OCI-LY1 (cell line): ENCODE measurements around the gene ACHE.
A peak's percentile ranks its signal among the peaks of the same experiment; 100 is the strongest.

Source experiments
- H2AFZ ChIP-seq: fragments of 200-600 bp; sonication (generic), shearing (Covaris generic); 2 replicates; pipeline ENCODE4 v1.6.0; 2014; ENCODE audit warnings: antibody characterized with exemption, mild to moderate bottlenecking, low read length
- H3F3A ChIP-seq: fragments of 200-600 bp; sonication (generic), shearing (Covaris generic); 2 replicates; pipeline ENCODE4 v1.6.0; 2014; ENCODE audit warnings: mild to moderate bottlenecking, antibody characterized with exemption, low read length, moderate library complexity; ENCODE audit not compliant: insufficient read depth
- H3K27ac ChIP-seq: fragments of 200-600 bp; sonication (generic); 2 replicates; pipeline ENCODE4 v1.5.1; 2014; ENCODE audit warnings: low read length, mixed run types, mild to moderate bottlenecking, low read depth; ENCODE audit not compliant: poor library complexity, severe bottlenecking
- H3K27me3 ChIP-seq: fragments of 200-600 bp; sonication (generic); 2 replicates; pipeline ENCODE4 v1.6.0; 2014; ENCODE audit warnings: antibody characterized with exemption, mild to moderate bottlenecking, low read length, moderate library complexity; ENCODE audit not compliant: insufficient read depth
- H3K36me3 ChIP-seq: fragments of 200-600 bp; sonication (generic); 2 replicates; pipeline ENCODE4 v1.6.1; 2014; ENCODE audit warnings: mild to moderate bottlenecking, antibody characterized with exemption, low read length, moderate library complexity, mixed read lengths; ENCODE audit not compliant: insufficient read depth
- H3K4me1 ChIP-seq: fragments of 200-600 bp; sonication (generic); 2 replicates; pipeline ENCODE4 v1.5.1; 2014; ENCODE audit warnings: mild to moderate bottlenecking, low read length, moderate library complexity; ENCODE audit not compliant: insufficient read depth, severe bottlenecking
- H3K4me2 ChIP-seq: fragments of 200-600 bp; sonication (generic), shearing (Covaris generic); 2 replicates; pipeline ENCODE4 v1.6.1; 2014; ENCODE audit warnings: low read length
- H3K4me3 ChIP-seq: fragments of 200-600 bp; sonication (generic); 2 replicates; pipeline ENCODE4 v1.5.1; 2014; ENCODE audit warnings: low read length, low read depth, mild to moderate bottlenecking, mixed read lengths; ENCODE audit not compliant: poor library complexity, severe bottlenecking
- H3K79me2 ChIP-seq: fragments of 200-600 bp; shearing (Covaris generic); 2 replicates; pipeline ENCODE4 v1.6.1; 2016; ENCODE audit warnings: mixed run types, low read length, mixed read lengths; ENCODE audit not compliant: insufficient read depth
- H3K9ac ChIP-seq: fragments of 200-600 bp; sonication (generic), shearing (Covaris generic); 2 replicates; pipeline ENCODE4 v1.6.1; 2014; ENCODE audit warnings: mild to moderate bottlenecking, low read length, mixed read lengths
- H3K9me2 ChIP-seq: fragments of 200-600 bp; sonication (generic), shearing (Covaris generic); 2 replicates; pipeline ENCODE4 v1.6.1; 2014; ENCODE audit warnings: low read depth, mild to moderate bottlenecking, low read length, mixed read lengths
- H3K9me3 ChIP-seq: fragments of 200-600 bp; shearing (Covaris generic); 2 replicates; pipeline ENCODE4 v1.6.1; 2014; ENCODE audit warnings: low read length, mixed read lengths
- H4K20me1 ChIP-seq: fragments of 200-600 bp; sonication (generic), shearing (Covaris generic); 2 replicates; pipeline ENCODE4 v1.6.0; 2016; ENCODE audit warnings: mild to moderate bottlenecking, low read length; ENCODE audit not compliant: insufficient read depth
- CTCF ChIP-seq: fragments of 200-600 bp; sonication (generic), shearing (Covaris generic); IDR thresholded peaks from 2 replicates; pipeline ENCODE4 v1.5.1; 2017; ENCODE audit warnings: mild to moderate bottlenecking, antibody characterized with exemption, low read length, moderate library complexity, mixed read lengths
- EZH2 ChIP-seq: fragments of 200-600 bp; sonication (generic), shearing (Covaris generic); IDR thresholded peaks from 2 replicates; pipeline ENCODE4 v1.8.0; 2017; ENCODE audit warnings: borderline replicate concordance, mixed run types, mild to moderate bottlenecking, antibody characterized with exemption, low read length, moderate library complexity, mixed read lengths

ACHE gene

DNA sequence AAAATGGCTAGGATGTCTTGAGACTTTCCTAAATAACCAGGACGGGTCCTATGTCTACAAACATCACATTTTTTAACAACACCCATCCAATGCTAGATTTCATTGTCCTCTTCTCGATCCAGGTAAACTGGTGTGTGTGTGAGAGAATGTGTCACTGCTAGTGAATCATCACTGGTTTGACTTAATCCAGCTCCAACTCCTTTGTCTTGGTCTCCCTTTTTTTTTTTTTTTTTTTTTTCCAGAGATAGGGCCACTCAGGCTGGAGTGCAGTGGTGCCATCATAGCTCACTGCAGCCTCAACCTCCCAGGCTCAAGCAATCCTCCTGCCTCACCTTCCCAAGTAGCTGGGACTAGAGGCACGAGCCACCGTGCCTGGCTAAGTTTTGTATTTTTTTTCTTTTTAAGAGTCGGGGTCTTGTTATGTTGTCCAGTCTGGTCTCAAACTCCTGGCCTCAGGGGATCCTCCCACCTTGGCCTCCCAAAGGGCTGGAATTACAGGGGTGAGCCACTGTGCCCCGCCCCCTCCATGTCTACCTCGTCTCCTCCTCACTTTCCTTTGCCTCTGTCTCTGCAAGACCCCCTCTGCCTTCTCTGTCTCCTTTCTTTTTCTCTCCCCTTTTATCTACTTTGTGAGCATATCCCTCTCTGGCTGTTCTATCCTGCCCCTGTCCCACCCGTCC is 4.0 kb downstream of the ACHE start:
- Histone ChIP-seq H3K9ac (no peak overlapping the region), H3K9me3 (no peaks in the 10 kb centered on the region), H2AFZ (no peak overlapping the region), H3K27me3 (0 out of 2 replicates have a peak, but pooled peaks cover 4% of the 10 kb centered on the region), H3K4me2 (no peak overlapping the region), H3K4me3 (no peak overlapping the region), H4K20me1 (no peaks in the 10 kb centered on the region), H3K27ac (no peak overlapping the region), H3K79me2 (no peaks in the 10 kb centered on the region), H3K4me1 (peaks cover 49% of the 10 kb centered on the region), H3F3A (0 out of 2 replicates have a peak, but pooled peaks cover 6% of the 10 kb centered on the region), H3K36me3 (peaks cover 18% of the 10 kb centered on the region), H3K9me2 (no peaks in the 10 kb centered on the region)
- no peak for TF ChIP-seq EZH2

- no peak overlapping the region for H3K27ac ChIP-seq
Observed at GRCh38 chr7:100890653-100891567, 4.8 kb downstream of the ACHE start.

DNA sequence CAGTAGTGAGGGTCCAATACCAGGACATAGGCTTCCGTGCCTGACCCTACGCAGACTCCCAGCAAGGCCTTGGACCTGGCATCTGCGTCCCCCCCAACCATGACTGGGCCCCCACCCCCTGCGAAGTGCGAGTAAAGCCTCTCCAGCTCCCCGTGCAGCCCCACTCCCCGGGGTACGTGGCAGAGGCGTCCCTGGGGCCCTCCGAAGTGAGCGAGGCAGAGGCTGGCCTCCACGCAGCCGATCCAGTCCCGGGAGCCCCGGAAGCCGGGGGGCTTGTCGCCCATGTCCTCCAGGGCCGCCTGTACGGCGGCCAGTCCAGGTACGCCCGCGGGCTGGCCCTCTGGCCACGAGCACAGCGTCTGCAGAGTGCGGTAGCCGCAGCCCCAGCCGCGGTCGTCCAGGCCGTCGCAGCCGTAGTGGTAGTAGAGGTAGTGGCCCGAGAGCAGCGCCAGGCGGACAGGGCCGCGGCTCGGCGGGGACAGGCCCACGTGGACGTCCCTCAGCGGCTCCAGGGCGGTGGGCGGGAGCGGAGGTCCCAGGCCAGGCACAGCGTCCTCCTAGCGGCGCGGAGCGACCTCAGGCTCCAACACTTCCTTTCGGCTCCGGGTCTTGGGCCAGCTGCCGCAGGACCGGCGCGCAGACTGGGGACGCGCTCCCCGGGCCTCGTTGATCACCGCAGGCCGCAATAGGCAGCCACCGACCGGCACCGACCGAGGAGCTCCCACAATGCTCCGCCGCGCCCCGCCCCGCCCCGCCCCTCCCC is 6.5 kb downstream of the ACHE start, which contains the start of gene UFSP1:
Gene UFSP1, minus strand, starts transcription at position 728 of the 763 bp plus-strand sequence. Its CDS starts 444 bp downstream, at position 284.
- Histone ChIP-seq H3K4me2 (peak within 1 kb of the TSS; percentile 78), H3K4me3 (peak within 1 kb of the TSS; percentile 74), H3K9me2 (no peaks in the 10 kb centered on the region), H3K9ac (peak within 1 kb of the TSS; percentile 84), H2AFZ (no peak within 1 kb of the TSS), H3K27me3 (0 out of 2 replicates have a peak, but pooled peaks cover 4% of the 10 kb centered on the region), H3K9me3 (no peaks in the 10 kb centered on the region), H4K20me1 (no peaks in the 10 kb centered on the region), H3K4me1 (peaks cover 41% of the 10 kb centered on the region), H3K27ac (peak within 1 kb of the TSS; percentile 85), H3F3A (0 out of 2 replicates have a peak, but pooled peaks cover 6% of the 10 kb centered on the region), H3K36me3 (peaks cover 44% of the 10 kb centered on the region), H3K79me2 (no peaks in the 10 kb centered on the region)
- TF ChIP-seq EZH2 (no peak), CTCF (no peak)

More at GRCh38 chr7:100890653-100891567, 4.8 kb downstream of the ACHE start:
- Histone ChIP-seq H3K4me1 (peaks cover 48% of the 10 kb centered on the region), H2AFZ (no peak overlapping the region), H3K79me2 (no peaks in the 10 kb centered on the region), H3K4me2 (peak overlapping the region; percentile 77), H4K20me1 (no peaks in the 10 kb centered on the region), H3K9me2 (no peaks in the 10 kb centered on the region), H3K27me3 (0 out of 2 replicates have a peak, but pooled peaks cover 4% of the 10 kb centered on the region), H3K9ac (peak overlapping the region; percentile 52; the same call in 1 of the 2 replicates), H3F3A (0 out of 2 replicates have a peak, but pooled peaks cover 6% of the 10 kb centered on the region), H3K36me3 (peaks cover 26% of the 10 kb centered on the region), H3K9me3 (no peaks in the 10 kb centered on the region), H3K4me3 (peak overlapping the region; percentile 60)
- no peak for TF ChIP-seq EZH2
- no peak for TF ChIP-seq CTCF
